ENCODE results near the gene SRRD.

The SRRD gene

GRCh38 chr22:26446808-26447515, 36.7 kb upstream of the SRRD start:
- H3K36me3 ChIP-seq: peaks cover 12 to 25% (median 23%) of the 10 kb centered on the region in 3 donors
- TF ChIP-seq CTCF (IDR thresholded peaks at IDR 0.05): no peak
- DNase-seq: peak in 1 of 2 donors; percentile 28
- H3K4me1 ChIP-seq: no peaks in the 10 kb centered on the region
- H3K27me3 ChIP-seq: no peaks in the 10 kb centered on the region
- H3K9me3 ChIP-seq: no peaks in the 10 kb centered on the region
- H3K27ac ChIP-seq: no peak overlapping the region
- intact Hi-C loops (cut with DNase I; ENCODE audit: low total_unique reads): no loop called here
- H3K4me3 ChIP-seq: no peak overlapping the region

GRCh38 chr22:26447584-26448329, 35.9 kb upstream of the SRRD start:
- Histone ChIP-seq H3K36me3 (peaks cover 20 to 33% (median 31%) of the 10 kb centered on the region in 3 donors), H3K4me3 (no peak overlapping the region), H3K27ac (no peak overlapping the region), H3K9me3 (no peaks in the 10 kb centered on the region), H3K27me3 (no peaks in the 10 kb centered on the region), H3K4me1 (no peaks in the 10 kb centered on the region)
- intact Hi-C loops (cut with DNase I; ENCODE audit: low total_unique reads): no loop called here
- DNase-seq: peak in 1 of 2 donors; percentile 41
- TF ChIP-seq CTCF (IDR thresholded peaks at IDR 0.05): no peak

- H3K4me3 ChIP-seq: no peak overlapping the region
- H3K27me3 ChIP-seq: no peaks in the 10 kb centered on the region
- no peaks in the 10 kb centered on the region for H3K4me1 ChIP-seq
- peaks cover 24 to 39% (median 37%) of the 10 kb centered on the region in 3 donors for H3K36me3 ChIP-seq
- no peak overlapping the region for H3K27ac ChIP-seq
- intact Hi-C loops (cut with DNase I; ENCODE audit: low total_unique reads): no loop called here
- no peak for TF ChIP-seq CTCF (IDR thresholded peaks at IDR 0.05)
- H3K9me3 ChIP-seq: no peaks in the 10 kb centered on the region
- peak in 1 of 2 donors; percentile 28 for DNase-seq
Measured at GRCh38 chr22:26448334-26448733, 35.3 kb upstream of the SRRD start.

- Histone ChIP-seq H3K9me3 (no peaks in the 10 kb centered on the region), H3K4me1 (no peaks in the 10 kb centered on the region), H3K4me3 (no peak overlapping the region), H3K36me3 (peaks cover 30 to 45% (median 43%) of the 10 kb centered on the region in 3 donors), H3K27ac (no peak overlapping the region), H3K27me3 (no peaks in the 10 kb centered on the region)
- intact Hi-C loops (cut with DNase I; ENCODE audit: low total_unique reads): no loop called here
- TF ChIP-seq CTCF (IDR thresholded peaks at IDR 0.05): no peak
- peak in 1 of 2 donors; percentile 35 for DNase-seq
Measured at GRCh38 chr22:26448941-26449340, 34.7 kb upstream of the SRRD start.

GRCh38 chr22:26450453-26451185, 33.1 kb upstream of the SRRD start:
- Histone ChIP-seq H3K27me3 (no peaks in the 10 kb centered on the region), H3K4me3 (no peak overlapping the region), H3K36me3 (peaks cover 32 to 51% (median 49%) of the 10 kb centered on the region in 3 donors), H3K4me1 (no peaks in the 10 kb centered on the region), H3K9me3 (no peaks in the 10 kb centered on the region), H3K27ac (no peak overlapping the region)
- intact Hi-C loops (cut with DNase I; ENCODE audit: low total_unique reads): no loop called here
- peak in 1 of 2 donors; percentile 10 for DNase-seq
- TF ChIP-seq CTCF (IDR thresholded peaks at IDR 0.05): no peak
